G401.6 (cell line): ENCODE data around the gene TMEM178B.
"Not testable (repeated sequence)": the region's sequence is repeated elsewhere in the genome, so short reads cannot be mapped to it uniquely, and the experiment has no call there.

ENCODE experiments used
- FAIRE-seq: peaks from 2 replicates; lab custom pipeline; 2012; peaks lifted over from hg19 to GRCh38; lab: Jason Lieb, UNC

TMEM178B gene

GRCh38 chr7:141074162-141074991 is 513 bp downstream of the TMEM178B start:
- FAIRE-seq: no peak

DNA sequence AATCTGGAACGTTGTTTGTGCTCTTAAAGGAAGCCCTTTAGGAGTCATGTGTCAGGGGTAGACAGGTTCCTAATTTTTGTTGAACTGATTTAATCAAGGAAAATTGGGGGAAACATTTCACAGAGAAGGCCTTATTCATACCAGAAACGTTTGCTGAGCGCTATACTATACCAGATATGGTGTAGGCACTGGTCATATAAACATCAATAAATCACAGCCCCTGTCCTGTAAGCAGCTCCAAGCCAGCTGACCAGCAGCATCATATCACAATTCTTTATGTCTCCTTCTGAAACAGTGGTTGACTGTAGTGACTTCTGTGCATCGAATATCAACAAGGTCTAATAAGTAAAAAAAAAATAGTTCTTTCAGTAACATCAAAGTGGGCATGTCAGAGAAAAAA is 1.1 kb downstream of the TMEM178B start:
- no peak for FAIRE-seq

GRCh38 chr7:141076377-141076776 is 2.5 kb downstream of the TMEM178B start:
- no peak for FAIRE-seq

GRCh38 chr7:141079219-141079618 is 5.4 kb downstream of the TMEM178B start:
- no peak for FAIRE-seq

- not testable (repeated sequence) for FAIRE-seq
Observed at GRCh38 chr7:141089490-141089889, 15.6 kb downstream of the TMEM178B start.

- FAIRE-seq: no peak
Observed at GRCh38 chr7:141094336-141095070, 20.6 kb downstream of the TMEM178B start.

GRCh38 chr7:141097430-141097829 is 23.6 kb downstream of the TMEM178B start:
- FAIRE-seq: no peak

GRCh38 chr7:141102436-141102835 is 28.6 kb downstream of the TMEM178B start:
- no peak for FAIRE-seq

DNA sequence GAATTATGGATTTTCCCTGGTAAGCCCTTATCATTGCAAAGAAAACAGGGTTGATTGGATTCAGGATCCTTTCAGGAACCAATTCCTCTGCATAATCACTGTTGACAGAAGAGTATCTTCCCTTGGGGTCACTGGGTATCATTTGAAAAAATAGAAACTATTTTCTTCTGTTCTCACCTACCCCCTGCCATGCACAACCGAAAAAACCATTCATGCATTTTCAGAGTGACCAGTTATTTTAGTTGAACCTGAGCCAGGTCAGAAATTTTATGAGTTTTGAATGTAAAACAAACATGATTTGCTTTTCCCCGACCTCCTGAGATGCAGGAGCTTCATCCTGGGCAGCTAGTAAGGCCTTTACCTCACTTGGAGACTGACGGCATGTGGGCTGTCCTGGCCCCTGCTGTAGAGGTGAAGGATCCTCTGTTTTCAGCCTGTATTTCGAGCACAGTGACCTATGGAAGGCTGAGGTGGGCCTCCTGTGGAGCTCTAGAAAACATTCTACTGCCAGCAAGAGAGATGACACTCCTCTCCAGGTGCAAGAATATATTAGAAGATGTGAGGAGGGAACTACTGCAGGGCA is 30.1 kb downstream of the TMEM178B start:
- no peak for FAIRE-seq

- no peak for FAIRE-seq
Observed at GRCh38 chr7:141113131-141113530, 39.3 kb downstream of the TMEM178B start.

DNA sequence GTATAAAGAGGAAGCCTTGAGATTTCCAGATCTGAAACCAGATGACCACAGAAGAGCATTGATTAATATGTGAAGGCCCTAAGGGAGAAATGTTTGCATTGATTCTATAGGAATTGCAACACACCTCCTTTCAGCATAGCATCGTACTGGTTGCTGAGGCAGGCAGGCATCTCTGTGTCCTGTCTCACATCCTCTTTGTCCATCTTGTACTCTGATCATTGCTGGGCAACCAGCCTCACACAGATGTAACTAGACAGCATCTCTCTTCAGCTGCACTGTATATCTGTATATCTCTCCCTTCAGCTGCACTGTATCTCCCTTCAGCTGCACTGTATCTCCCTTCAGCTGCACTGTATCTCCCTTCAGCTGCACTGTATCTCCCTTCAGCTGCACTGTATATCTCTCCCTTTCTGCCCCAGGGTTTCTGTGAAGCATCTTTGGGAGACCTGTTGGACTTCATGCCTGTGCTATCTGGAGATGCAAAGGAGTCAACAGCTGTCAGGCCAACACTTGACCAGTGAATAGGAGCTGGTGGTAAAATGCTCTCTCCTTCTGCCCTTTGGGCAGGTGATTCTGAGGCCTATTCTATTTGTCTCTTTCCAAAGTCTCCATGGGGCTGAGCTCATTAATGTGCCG is 40.3 kb downstream of the TMEM178B start:
- FAIRE-seq: no peak

DNA sequence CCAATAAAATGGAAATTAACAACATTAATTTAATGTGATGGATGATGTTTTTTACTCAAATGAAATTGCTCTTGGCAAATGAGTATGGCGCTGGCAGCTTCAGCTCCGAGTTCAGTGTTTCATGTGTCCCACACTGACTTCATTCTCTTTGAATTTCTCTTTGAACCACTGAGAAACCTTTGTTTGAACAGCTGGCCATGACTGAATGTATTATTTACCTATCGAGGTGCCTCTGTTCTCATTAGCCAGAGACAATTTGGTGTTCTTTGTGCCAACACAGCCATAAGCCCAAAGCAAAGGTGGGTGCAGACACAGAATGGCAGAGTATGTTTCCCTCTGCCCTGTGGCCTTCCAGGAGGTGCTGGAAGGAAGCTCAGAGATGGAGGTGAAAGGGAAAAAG is 42.1 kb downstream of the TMEM178B start:
- FAIRE-seq: no peak

DNA sequence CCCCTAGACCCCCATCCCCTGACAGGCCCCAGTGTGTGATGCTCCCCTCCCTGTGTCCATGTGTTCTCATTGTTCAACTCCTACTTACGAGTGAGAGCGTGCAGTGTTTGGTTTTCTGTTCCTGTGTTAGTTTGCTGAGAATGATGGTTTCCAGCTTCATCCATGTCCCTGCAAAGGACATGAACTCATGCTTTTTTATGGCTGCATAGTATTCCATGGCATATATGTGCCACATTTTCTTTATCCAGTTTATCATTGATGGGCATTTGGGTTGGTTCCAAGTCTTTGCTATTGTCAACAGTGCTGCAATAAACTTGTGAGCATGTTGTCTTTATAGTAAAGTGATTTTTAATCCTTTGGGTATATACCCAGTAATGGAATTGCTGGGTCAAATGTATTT is 42.8 kb downstream of the TMEM178B start:
- FAIRE-seq: not testable (repeated sequence)

GRCh38 chr7:141118767-141119166 is 44.9 kb downstream of the TMEM178B start:
- FAIRE-seq: no peak

DNA sequence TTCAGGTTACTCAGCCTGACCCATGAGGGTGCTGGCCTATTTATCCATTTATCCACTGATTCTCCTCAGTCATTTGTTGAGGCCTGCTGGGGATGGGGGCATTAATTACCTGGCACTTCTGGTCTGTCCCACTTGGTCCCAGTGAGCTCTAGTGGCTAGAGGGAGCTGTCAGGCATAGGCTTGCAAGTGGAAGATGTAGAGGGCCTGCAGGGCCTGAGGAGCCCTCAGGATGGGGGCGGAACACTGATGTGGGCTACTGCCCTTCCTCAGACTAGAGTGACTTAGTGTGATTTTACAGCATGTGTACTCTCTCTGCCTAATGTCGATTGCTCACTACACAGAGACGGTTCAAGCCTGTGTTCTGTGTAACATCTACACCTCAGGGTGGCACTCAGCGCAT is 45.3 kb downstream of the TMEM178B start:
- no peak for FAIRE-seq

GRCh38 chr7:141122736-141123135 is 48.9 kb downstream of the TMEM178B start:
- no peak for FAIRE-seq

DNA sequence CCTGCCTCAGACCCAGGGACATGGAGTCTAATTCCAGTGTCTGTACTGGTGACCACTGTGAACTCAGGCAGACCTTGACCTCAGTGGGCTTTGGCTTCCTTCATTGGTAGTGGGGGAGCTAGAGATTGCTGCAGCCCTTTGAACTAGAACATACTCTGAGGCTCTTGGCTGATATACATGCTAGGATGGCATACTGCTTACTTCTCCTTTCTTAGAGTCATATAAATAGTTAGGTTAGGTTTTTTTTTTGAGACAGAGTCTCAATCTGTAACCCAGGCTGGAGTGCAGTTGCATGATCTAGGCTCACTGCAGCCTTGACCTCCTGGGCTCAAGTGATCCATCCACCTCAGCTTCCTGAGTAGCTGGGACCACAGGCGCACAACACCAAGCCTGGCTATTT is 49.7 kb downstream of the TMEM178B start:
- no peak for FAIRE-seq

DNA sequence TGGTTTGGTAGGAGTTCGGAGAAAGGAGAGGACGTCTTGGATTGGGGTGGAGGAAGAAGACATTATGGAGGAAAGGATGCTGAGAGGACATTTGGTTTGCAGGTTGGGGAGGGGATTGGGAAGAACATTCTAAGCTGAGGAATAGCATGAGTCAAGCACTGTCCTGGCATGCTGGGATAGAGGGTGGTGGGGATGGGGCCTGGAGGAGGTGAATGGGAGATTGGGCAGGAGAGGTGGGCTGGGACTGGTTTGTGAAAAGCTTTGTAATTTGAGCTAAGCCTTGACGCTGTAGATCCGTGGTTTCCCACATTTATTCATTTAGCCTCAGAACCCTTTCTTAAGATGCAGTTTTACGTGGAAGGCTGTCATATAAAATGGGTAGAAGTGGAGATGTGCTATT is 52.2 kb downstream of the TMEM178B start:
- FAIRE-seq: no peak

GRCh38 chr7:141128506-141128905 is 54.6 kb downstream of the TMEM178B start:
- no peak for FAIRE-seq

DNA sequence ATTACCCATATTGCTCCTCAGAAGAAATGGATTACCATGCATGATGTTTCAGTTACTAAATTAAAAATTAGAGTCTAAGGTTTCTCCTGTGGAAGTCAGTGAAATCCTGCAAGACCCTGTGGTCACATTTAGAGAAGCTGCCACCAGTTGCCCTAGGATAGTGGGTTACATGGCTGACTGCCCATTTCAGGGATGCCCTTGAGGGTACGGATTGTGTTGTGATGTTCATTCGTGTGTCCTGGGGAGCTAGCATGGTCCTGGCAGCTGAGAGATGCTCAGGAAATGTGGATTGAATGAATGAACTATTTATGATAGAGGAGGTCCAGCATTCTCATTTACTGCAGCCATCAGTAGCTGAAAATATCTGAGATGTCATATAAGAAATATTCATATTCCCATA is 55.1 kb downstream of the TMEM178B start:
- FAIRE-seq: no peak

- no peak for FAIRE-seq
Observed at GRCh38 chr7:141132671-141133070, 58.8 kb downstream of the TMEM178B start.

DNA sequence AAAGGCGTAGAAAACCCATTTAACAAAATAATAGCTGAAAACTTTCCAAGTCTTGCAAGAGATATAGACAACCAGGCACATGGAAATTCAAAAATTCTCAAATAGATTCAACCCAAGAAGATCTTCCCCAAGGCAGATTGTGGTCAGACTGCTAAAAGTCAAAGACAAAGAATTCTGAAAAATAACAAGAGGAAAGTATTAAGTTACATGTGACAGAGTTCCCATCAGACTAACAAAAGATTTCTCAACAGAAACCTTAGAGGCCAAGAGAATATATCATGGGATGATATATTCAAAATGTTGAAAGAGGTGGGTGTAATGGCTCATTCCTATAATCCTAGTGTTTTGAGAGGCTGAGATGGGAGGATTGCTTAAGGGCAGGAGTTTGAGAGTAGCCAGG is 59.8 kb downstream of the TMEM178B start:
- no peak for FAIRE-seq

DNA sequence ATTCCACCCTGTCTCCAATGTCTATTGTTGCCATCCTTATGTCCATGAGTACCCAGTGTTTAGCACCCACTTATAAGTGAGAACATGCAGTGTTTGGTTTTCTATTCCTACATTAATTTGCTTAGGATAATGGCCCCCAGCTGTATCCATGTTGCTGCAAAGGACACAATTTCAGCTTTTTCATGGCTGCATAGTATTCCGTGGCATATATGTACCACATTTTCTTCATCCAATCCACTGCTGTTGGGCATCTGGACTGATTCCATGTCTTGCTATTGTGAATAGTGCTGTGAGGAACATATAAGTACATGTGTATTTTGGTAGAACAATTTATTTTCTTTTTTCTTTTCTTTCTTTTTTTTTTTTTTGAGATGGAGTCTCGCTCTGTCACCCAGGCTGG is 68.2 kb downstream of the TMEM178B start:
- no peak for FAIRE-seq
